Lower leg skin (tissue), 4 donors: Measurements from ENCODE around the gene ZDHHC3. TPM values are rescaled to one million over a fixed set of nuclear protein-coding genes. Genes with fewer than 3 reads are reported as not detected.

Source experiments
- DNase-seq, 2 donors: peaks; one replicate each; pipeline ENCODE4 v3.0.0-alpha.2; 2019; ENCODE audit warnings: low spot score in 2 of 2
- H3K4me3 ChIP-seq: fragments of 200-600 bp; sonication (generic); 2 replicates; pipeline ENCODE4 v1.5.1; 2017; ENCODE audit warnings: mild to moderate bottlenecking, low read depth; ENCODE audit not compliant: poor library complexity, severe bottlenecking
- CTCF ChIP-seq, 3 donors: fragments of 450-650 bp; IDR thresholded peaks; one replicate each; pipeline ENCODE4 v1.5.1; 2016; ENCODE audit warnings: antibody characterized with exemption in 3 of 3, mild to moderate bottlenecking in 3 of 3, moderate library complexity in 2 of 3
- POLR2A ChIP-seq, 2 donors: fragments of 450-650 bp; IDR thresholded peaks; one replicate each; pipeline ENCODE4 v1.6.1; 2016 to 2017; ENCODE audit warnings: antibody characterized with exemption in 2 of 2, mild to moderate bottlenecking in 1 of 2, moderate library complexity in 1 of 2
- WGBS, 2 donors: methylation state at CpG; one replicate each; pipeline ENCODE4 v1.1.5; 2018; 5-methylcytosine and 5-hydroxymethylcytosine counted together
- intact Hi-C: fragments of 100-400 bp; cut with DNase I; formaldehyde crosslinking; loops from one replicate; pipeline ENCODE4 v1.15.0; 2023; ENCODE audit warnings: low total_unique reads
- total RNA-seq, 4 donors: library from RNA; depleted of rRNA; stranded (reverse); fragments of >200 nt; gene quantifications; one replicate each; pipeline ENCODE4 v1.1.0, GENCODE V29; 2016

The ZDHHC3 gene
- total RNA-seq, 4 donors from 2014 or later = 146 to 177 (median 159) TPM

DNA sequence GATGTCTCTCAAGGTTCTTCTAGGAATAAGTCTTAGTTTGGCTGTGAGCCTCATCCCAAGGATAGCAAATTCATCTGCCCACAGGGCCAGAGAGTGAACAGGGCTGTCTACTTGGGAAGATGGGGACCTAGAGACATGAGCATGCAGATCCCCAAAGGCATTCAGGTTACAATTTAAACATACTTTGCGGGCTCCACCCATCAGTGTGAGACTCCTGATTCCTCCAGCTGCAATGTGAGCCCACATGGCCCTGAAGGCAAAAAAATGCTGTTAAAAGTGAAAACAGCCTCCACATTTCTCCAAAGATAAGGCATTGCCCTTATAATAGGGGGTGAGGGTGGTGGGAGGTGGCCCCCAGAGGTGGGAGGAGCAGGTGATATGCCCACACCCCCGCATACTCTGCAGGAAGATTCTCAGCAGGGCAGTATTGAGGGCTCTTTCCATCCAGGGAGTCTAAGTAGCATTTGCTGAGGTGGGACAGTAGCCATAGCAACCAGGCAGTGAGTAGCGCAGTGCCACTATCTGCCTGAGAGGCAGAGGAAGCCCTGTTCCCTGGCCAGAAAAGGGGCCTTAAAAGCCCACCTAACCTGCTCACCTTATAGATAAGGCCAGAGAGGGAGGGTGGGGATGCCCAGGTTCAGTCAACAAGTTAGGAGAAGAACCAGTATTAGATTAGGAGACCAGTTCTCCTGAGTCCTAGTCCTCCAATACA is 70.4 kb downstream of the ZDHHC3 start:
- intact Hi-C loops = no loop called here

GRCh38 chr3:44903751-44904150 is 72.2 kb downstream of the ZDHHC3 start:
- intact Hi-C loops = no loop called here
- 85 to 87% methylated on average over 15 of the region's 15 CpGs for WGBS, 2 donors
- H3K4me3 ChIP-seq = no peak overlapping the region
- no peak for DNase-seq
- TF ChIP-seq POLR2A (IDR thresholded peaks at IDR 0.05) (no peak), CTCF (IDR thresholded peaks at IDR 0.05) (no peak)

More for the DNA sequence above, 70.4 kb downstream of the ZDHHC3 start:
- 61 to 71% methylated on average over 3 of the region's 3 CpGs for WGBS, 2 donors
- no peak overlapping the region for H3K4me3 ChIP-seq
- DNase-seq = no peak
- TF ChIP-seq POLR2A (IDR thresholded peaks at IDR 0.05) (no peak), CTCF (IDR thresholded peaks at IDR 0.05) (no peak)

DNA sequence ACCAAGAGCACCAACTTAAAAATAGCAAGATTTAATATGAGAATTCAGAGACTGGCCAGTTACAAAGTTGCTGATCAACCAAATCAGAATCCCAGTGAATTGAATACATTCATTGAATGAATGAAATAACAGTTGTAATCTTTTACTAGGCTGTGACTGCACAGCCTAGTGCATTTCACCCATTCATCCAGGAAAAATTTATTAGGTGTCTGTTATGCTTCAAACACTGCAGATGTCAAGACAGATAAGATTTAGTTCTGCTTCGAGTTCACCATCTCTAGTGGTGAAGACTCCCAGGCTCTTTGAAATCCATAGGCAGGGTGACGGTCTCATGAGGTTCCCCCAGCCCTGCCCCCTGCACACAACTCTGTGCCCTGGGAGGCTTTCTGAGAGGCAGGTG is 72.7 kb downstream of the ZDHHC3 start:
- intact Hi-C loops = no loop called here

DNA sequence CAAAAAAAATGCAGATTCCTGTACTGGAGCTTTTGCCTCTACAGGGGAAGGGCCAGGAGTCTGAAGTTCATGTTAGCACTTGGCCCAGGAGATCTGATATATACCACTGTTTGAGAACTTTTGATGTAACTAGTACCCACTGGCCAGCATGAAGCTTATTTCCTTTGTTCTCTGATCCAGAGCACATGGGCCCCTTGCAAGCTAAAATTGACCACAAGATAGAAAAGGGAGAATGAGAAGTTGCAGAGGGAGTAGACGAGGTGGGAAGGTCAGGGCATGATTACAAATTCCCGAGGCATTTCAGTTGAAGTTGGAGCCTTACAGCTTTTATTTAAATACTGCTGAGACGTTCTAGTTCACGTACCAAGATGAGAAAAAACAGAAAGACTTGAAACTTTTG is 73.3 kb downstream of the ZDHHC3 start:
- no peak for DNase-seq
- H3K4me3 ChIP-seq = no peak overlapping the region
- intact Hi-C loops = no loop called here
- TF ChIP-seq CTCF (IDR thresholded peaks at IDR 0.05) (no peak), POLR2A (IDR thresholded peaks at IDR 0.05) (no peak)
- WGBS, 2 donors = 65 to 74% methylated on average over 4 of the region's 4 CpGs

More for the DNA sequence above, 72.7 kb downstream of the ZDHHC3 start:
- 30 to 34% methylated on average over 2 of the region's 2 CpGs for WGBS, 2 donors
- H3K4me3 ChIP-seq = no peak overlapping the region
- DNase-seq = no peak
- TF ChIP-seq POLR2A (IDR thresholded peaks at IDR 0.05) = no peak
- no peak for TF ChIP-seq CTCF (IDR thresholded peaks at IDR 0.05)

DNA sequence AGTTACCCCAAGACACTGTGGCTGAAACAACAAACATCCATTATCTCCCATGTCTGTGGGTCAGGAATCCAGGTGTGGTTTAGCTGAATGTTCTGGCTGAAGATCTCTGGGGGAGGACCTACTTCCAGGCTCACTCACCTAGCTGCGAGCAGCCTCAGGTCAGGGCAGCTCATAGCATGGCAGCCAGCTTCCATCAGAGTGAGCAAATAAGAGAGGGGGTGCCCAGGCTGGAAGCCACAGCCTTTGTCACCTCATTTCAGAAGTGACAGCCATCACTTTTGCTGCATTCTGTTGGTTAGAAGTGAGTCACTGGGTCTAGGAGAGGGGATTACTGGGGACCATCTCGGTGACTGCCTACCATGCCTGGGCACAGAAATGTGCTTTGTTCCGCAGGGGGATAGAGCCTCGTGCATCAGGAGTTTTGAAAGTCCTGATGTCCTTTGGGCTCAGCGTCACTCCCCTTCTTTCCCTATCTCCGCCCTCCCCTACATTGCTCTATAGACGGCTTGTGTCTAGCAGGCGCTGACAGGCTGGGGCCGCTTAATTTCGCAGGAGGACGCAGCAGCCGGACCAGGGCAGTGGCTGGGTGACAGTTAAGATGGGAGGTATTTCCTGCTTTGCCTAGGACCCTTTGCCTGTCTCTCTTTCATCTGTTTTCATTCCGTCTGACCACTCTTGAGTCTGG is 76.1 kb downstream of the ZDHHC3 start:
- no peak for DNase-seq
- TF ChIP-seq POLR2A (IDR thresholded peaks at IDR 0.05) (no peak), CTCF (IDR thresholded peaks at IDR 0.05) (no peak)
- 49 to 58% methylated on average over 12 to 13 of the region's 13 CpGs for WGBS, 2 donors
- intact Hi-C loops = no loop called here
- no peak overlapping the region for H3K4me3 ChIP-seq
